ENCODE results near the gene GALNS.

- no peak for TF ChIP-seq CTCF (IDR thresholded peaks at IDR 0.05; ENCODE audit: low read depth, low read length, missing input control)
- TF ChIP-seq, protein P1, sequence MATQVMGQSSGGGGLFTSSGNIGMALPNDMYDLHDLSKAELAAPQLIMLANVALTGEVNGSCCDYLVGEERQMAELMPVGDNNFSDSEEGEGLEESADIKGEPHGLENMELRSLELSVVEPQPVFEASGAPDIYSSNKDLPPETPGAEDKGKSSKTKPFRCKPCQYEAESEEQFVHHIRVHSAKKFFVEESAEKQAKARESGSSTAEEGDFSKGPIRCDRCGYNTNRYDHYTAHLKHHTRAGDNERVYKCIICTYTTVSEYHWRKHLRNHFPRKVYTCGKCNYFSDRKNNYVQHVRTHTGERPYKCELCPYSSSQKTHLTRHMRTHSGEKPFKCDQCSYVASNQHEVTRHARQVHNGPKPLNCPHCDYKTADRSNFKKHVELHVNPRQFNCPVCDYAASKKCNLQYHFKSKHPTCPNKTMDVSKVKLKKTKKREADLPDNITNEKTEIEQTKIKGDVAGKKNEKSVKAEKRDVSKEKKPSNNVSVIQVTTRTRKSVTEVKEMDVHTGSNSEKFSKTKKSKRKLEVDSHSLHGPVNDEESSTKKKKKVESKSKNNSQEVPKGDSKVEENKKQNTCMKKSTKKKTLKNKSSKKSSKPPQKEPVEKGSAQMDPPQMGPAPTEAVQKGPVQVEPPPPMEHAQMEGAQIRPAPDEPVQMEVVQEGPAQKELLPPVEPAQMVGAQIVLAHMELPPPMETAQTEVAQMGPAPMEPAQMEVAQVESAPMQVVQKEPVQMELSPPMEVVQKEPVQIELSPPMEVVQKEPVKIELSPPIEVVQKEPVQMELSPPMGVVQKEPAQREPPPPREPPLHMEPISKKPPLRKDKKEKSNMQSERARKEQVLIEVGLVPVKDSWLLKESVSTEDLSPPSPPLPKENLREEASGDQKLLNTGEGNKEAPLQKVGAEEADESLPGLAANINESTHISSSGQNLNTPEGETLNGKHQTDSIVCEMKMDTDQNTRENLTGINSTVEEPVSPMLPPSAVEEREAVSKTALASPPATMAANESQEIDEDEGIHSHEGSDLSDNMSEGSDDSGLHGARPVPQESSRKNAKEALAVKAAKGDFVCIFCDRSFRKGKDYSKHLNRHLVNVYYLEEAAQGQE (IDR thresholded peaks at IDR 0.05): no peak
- no peak for TF ChIP-seq YY1 (IDR thresholded peaks at IDR 0.05)
- no peak for TF ChIP-seq ZBTB33 (IDR thresholded peaks at IDR 0.05)
- TF ChIP-seq EGR1 (IDR thresholded peaks at IDR 0.05; ENCODE audit: low read depth in 2 of 2): no peak
- no peak for TF ChIP-seq GABPA (IDR thresholded peaks at IDR 0.05 in 1 of 2, conservative IDR thresholded peaks at IDR 0.05 in 1 of 2)
- no peak for TF ChIP-seq TAF1 (conservative IDR thresholded peaks at IDR 0.05)
- TF ChIP-seq, protein P2, sequence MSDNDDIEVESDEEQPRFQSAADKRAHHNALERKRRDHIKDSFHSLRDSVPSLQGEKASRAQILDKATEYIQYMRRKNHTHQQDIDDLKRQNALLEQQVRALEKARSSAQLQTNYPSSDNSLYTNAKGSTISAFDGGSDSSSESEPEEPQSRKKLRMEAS (IDR thresholded peaks at IDR 0.05): no peak
- TF ChIP-seq, protein P3, sequence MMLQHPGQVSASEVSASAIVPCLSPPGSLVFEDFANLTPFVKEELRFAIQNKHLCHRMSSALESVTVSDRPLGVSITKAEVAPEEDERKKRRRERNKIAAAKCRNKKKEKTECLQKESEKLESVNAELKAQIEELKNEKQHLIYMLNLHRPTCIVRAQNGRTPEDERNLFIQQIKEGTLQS (IDR thresholded peaks at IDR 0.05): no peak
- peak; percentile 40 for TF ChIP-seq NR2F2 (IDR thresholded peaks at IDR 0.05)
These were observed 76.3 kb downstream of the GALNS start for GRCh38 chr16:88780142-88781062.
